Measurements from ENCODE around the gene C7.

DNA sequence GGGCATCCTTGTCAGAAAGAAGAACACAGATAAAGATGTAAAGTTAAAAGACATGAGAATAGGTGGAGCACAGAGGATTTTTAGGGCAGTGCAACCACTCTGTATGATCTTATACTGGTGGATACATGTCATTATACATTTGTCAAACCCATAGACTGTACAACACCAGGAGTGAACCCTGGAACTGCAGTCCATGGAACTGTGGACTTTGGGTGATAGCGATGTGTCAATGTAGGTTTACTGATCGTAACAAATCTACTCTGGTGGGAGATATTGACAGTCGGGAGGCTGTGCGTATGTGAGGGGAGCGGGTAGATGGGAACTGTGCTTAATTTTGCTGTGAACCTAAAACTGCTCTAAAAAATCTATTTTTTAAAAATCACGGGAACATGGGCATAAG lies 101.3 kb downstream of the C7 start:
- TF ChIP-seq, protein P1, sequence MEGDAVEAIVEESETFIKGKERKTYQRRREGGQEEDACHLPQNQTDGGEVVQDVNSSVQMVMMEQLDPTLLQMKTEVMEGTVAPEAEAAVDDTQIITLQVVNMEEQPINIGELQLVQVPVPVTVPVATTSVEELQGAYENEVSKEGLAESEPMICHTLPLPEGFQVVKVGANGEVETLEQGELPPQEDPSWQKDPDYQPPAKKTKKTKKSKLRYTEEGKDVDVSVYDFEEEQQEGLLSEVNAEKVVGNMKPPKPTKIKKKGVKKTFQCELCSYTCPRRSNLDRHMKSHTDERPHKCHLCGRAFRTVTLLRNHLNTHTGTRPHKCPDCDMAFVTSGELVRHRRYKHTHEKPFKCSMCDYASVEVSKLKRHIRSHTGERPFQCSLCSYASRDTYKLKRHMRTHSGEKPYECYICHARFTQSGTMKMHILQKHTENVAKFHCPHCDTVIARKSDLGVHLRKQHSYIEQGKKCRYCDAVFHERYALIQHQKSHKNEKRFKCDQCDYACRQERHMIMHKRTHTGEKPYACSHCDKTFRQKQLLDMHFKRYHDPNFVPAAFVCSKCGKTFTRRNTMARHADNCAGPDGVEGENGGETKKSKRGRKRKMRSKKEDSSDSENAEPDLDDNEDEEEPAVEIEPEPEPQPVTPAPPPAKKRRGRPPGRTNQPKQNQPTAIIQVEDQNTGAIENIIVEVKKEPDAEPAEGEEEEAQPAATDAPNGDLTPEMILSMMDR (tag by site-specific recombination; IDR thresholded peaks at IDR 0.05), result no peak
- no peak for TF ChIP-seq ZNF600 (tag by site-specific recombination; IDR thresholded peaks at IDR 0.05)
- TF ChIP-seq, protein P2, sequence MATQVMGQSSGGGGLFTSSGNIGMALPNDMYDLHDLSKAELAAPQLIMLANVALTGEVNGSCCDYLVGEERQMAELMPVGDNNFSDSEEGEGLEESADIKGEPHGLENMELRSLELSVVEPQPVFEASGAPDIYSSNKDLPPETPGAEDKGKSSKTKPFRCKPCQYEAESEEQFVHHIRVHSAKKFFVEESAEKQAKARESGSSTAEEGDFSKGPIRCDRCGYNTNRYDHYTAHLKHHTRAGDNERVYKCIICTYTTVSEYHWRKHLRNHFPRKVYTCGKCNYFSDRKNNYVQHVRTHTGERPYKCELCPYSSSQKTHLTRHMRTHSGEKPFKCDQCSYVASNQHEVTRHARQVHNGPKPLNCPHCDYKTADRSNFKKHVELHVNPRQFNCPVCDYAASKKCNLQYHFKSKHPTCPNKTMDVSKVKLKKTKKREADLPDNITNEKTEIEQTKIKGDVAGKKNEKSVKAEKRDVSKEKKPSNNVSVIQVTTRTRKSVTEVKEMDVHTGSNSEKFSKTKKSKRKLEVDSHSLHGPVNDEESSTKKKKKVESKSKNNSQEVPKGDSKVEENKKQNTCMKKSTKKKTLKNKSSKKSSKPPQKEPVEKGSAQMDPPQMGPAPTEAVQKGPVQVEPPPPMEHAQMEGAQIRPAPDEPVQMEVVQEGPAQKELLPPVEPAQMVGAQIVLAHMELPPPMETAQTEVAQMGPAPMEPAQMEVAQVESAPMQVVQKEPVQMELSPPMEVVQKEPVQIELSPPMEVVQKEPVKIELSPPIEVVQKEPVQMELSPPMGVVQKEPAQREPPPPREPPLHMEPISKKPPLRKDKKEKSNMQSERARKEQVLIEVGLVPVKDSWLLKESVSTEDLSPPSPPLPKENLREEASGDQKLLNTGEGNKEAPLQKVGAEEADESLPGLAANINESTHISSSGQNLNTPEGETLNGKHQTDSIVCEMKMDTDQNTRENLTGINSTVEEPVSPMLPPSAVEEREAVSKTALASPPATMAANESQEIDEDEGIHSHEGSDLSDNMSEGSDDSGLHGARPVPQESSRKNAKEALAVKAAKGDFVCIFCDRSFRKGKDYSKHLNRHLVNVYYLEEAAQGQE (tag by site-specific recombination; IDR thresholded peaks at IDR 0.05), result no peak
